Measurements from ENCODE around the gene UBE3C.
A peak's percentile ranks its signal among the peaks of the same experiment; 100 is the strongest.

The UBE3C gene

GRCh38 chr7:157299317-157299612, 160.5 kb downstream of the UBE3C start:
- no peak for DNase-seq

- no peak for DNase-seq
Measured at GRCh38 chr7:157299613-157300368, 161.1 kb downstream of the UBE3C start.

- no peak for DNase-seq
Measured at GRCh38 chr7:157300369-157300825, 161.7 kb downstream of the UBE3C start.

- DNase-seq: no peak
Measured at GRCh38 chr7:157301610-157302120, 162.9 kb downstream of the UBE3C start.

GRCh38 chr7:157306846-157307838, 168.4 kb downstream of the UBE3C start:
- DNase-seq: no peak

- peak; percentile 85 for DNase-seq
Measured at GRCh38 chr7:157309988-157310668, 171.4 kb downstream of the UBE3C start.

GRCh38 chr7:157310676-157311185, 172.0 kb downstream of the UBE3C start:
- DNase-seq: no peak

- no peak for DNase-seq
Measured at GRCh38 chr7:157312941-157313340, 174.2 kb downstream of the UBE3C start.

- DNase-seq: no peak
Measured at GRCh38 chr7:157313645-157314044, 174.9 kb downstream of the UBE3C start.

- no peak for DNase-seq
Measured at GRCh38 chr7:157318015-157318706, 179.4 kb downstream of the UBE3C start.
